OCI-LY3 (cell line): ENCODE results near the gene MMP27.
A peak's percentile ranks its signal among the peaks of the same experiment; 100 is the strongest.

Experiments
- H2AFZ ChIP-seq: fragments of 200-600, 300-600 bp; shearing (Covaris generic); 2 replicates; pipeline ENCODE4 v1.6.0; 2014; ENCODE audit warnings: antibody characterized with exemption, low read depth, low read length
- H3K27ac ChIP-seq: fragments of 200-600, 300-600 bp; sonication (generic); 2 replicates; pipeline ENCODE4 v1.5.1; 2014; ENCODE audit warnings: mild to moderate bottlenecking, low read length, moderate library complexity, mixed read lengths
- H3K27me3 ChIP-seq: fragments of 200-600, 300-600 bp; sonication (generic); 2 replicates; pipeline ENCODE4 v1.6.1; 2014; ENCODE audit warnings: low read depth, low read length, mixed read lengths
- H3K36me3 ChIP-seq: fragments of 200-600, 300-600 bp; sonication (generic); replicated peaks from 2 replicates; pipeline ENCODE3; 2014; ENCODE audit warnings: low read depth, low read length, mixed read lengths
- H3K4me1 ChIP-seq: fragments of 300-600, 200-600 bp; sonication (generic); 2 replicates; pipeline ENCODE4 v1.6.1; 2014; ENCODE audit warnings: low read length, mixed read lengths
- H3K4me2 ChIP-seq: fragments of 200-600, 300-600 bp; sonication (generic); 2 replicates; pipeline ENCODE4 v1.6.1; 2014; ENCODE audit warnings: low read length, mixed read lengths
- H3K4me3 ChIP-seq: fragments of 300-600, 200-600 bp; sonication (generic); 2 replicates; pipeline ENCODE4 v1.5.1; 2014; ENCODE audit warnings: antibody characterized with exemption, mild to moderate bottlenecking, low read length, moderate library complexity
- H3K79me2 ChIP-seq: fragments of 300-600, 200-600 bp; shearing (Covaris generic); 2 replicates; pipeline ENCODE4 v1.6.1; 2014; ENCODE audit warnings: mild to moderate bottlenecking, low read length, mixed read lengths
- H3K9ac ChIP-seq: fragments of 300-600, 200-600 bp; shearing (Covaris generic); 2 replicates; pipeline ENCODE4 v1.6.0; 2014; ENCODE audit warnings: mild to moderate bottlenecking, low read length, moderate library complexity
- H3K9me3 ChIP-seq: fragments of 200-600, 300-600 bp; shearing (Covaris generic); 2 replicates; pipeline ENCODE4 v1.6.1; 2014; ENCODE audit warnings: low read length, mixed read lengths; ENCODE audit not compliant: insufficient read depth
- H4K20me1 ChIP-seq: fragments of 200-600, 300-600 bp; sonication (generic); 2 replicates; pipeline ENCODE4 v1.6.1; 2016; ENCODE audit warnings: low read length, mixed read lengths; ENCODE audit not compliant: insufficient read depth
- EZH2phosphoT487 ChIP-seq: fragments of 200-600 bp; shearing (Covaris generic); IDR thresholded peaks from 2 replicates; pipeline ENCODE4 v1.6.1; 2018; ENCODE audit warnings: antibody characterized with exemption, mixed run types, low read depth
- TF ChIP-seq, protein P1 (sequence below): fragments of 200-600, 300-600 bp; sonication (generic); IDR thresholded peaks from 2 replicates; pipeline ENCODE4 v1.5.1; 2014; ENCODE audit warnings: antibody characterized with exemption, low read length, low read depth

MMP27 gene

DNA sequence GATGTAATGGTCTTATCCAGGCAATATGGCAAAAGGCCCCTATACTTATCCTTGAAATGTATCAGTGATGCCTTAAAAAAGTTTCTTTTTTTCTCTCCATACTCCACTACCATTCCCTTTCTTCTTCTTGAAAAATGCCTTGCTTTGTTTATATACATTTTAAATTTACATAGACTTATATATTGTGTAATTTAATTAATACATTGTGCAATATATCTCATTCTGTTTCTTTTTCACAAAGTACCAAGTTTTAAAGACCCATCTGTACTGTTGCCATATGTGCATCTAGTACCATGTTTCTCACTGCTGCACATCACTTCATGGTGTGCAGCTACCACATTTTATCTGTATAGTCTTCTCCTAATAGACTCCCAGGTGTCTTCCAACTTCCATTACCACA lies 11.7 kb upstream of the MMP27 start:
- H3K4me2 ChIP-seq: no peak overlapping the region
- no peaks in the 10 kb centered on the region for H4K20me1 ChIP-seq
- no peaks in the 10 kb centered on the region for H3K79me2 ChIP-seq
- no peaks in the 10 kb centered on the region for H3K9me3 ChIP-seq
- no peak for TF ChIP-seq EZH2phosphoT487
- TF ChIP-seq, protein P1, sequence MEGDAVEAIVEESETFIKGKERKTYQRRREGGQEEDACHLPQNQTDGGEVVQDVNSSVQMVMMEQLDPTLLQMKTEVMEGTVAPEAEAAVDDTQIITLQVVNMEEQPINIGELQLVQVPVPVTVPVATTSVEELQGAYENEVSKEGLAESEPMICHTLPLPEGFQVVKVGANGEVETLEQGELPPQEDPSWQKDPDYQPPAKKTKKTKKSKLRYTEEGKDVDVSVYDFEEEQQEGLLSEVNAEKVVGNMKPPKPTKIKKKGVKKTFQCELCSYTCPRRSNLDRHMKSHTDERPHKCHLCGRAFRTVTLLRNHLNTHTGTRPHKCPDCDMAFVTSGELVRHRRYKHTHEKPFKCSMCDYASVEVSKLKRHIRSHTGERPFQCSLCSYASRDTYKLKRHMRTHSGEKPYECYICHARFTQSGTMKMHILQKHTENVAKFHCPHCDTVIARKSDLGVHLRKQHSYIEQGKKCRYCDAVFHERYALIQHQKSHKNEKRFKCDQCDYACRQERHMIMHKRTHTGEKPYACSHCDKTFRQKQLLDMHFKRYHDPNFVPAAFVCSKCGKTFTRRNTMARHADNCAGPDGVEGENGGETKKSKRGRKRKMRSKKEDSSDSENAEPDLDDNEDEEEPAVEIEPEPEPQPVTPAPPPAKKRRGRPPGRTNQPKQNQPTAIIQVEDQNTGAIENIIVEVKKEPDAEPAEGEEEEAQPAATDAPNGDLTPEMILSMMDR: no peak
- H3K36me3 ChIP-seq: no peaks in the 10 kb centered on the region
- no peak overlapping the region for H3K9ac ChIP-seq
- H3K4me3 ChIP-seq: no peak overlapping the region
- H3K27me3 ChIP-seq: no peaks in the 10 kb centered on the region
- H2AFZ ChIP-seq: no peak overlapping the region
- H3K27ac ChIP-seq: no peak overlapping the region
- peaks cover 11% of the 10 kb centered on the region for H3K4me1 ChIP-seq

DNA sequence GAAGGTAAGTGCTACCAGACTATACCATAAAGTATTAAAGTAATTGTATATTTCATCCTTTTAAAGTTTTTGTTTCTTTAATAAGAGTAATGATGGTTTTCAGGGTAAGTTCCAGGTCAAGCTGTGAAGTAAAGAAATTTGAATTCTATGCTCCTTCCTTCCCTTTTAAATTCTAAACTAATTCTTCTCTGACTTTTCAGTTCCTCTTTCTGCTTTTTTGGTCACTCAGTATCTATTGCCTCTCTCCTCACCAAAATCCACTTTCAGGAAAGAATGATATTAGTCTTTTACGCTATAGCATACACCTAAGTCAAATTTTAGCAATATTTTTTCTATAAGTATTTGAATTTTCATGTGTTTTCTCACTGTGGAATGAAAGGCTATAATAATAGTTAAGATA lies 11.0 kb upstream of the MMP27 start:
- no peak overlapping the region for H3K27ac ChIP-seq
- H3K27me3 ChIP-seq: no peaks in the 10 kb centered on the region
- H3K4me1 ChIP-seq: peaks cover 11% of the 10 kb centered on the region
- H3K9ac ChIP-seq: no peak overlapping the region
- H3K36me3 ChIP-seq: no peaks in the 10 kb centered on the region
- no peaks in the 10 kb centered on the region for H3K9me3 ChIP-seq
- H3K4me3 ChIP-seq: no peak overlapping the region
- TF ChIP-seq EZH2phosphoT487: no peak
- TF ChIP-seq, protein P1: no peak
- H2AFZ ChIP-seq: no peak overlapping the region
- peak overlapping the region; percentile 8; the same call in 1 of the 2 replicates for H3K4me2 ChIP-seq
- H3K79me2 ChIP-seq: no peaks in the 10 kb centered on the region
- H4K20me1 ChIP-seq: no peaks in the 10 kb centered on the region

DNA sequence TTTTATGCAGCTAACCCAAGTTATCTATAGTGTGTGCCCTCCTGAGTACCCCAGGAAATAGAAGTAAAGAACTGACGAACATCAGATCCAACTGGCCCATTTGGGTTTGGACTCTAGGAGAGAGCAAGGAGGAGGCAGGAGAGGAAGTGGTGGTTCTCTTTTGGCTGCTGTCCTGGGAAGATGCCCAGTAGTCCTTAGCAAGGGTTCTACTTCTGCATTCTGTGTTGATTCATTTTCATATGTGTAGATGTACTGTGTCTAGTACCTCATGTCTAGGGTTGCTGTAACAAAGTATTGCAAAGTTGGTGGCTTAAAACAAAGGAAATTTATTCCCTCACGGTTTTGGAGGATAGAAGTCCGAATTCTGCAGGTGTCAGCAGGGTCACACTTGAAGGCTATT lies 6.6 kb upstream of the MMP27 start:
- no peak overlapping the region for H3K4me2 ChIP-seq
- no peak overlapping the region for H3K4me3 ChIP-seq
- no peaks in the 10 kb centered on the region for H3K27me3 ChIP-seq
- H3K36me3 ChIP-seq: no peaks in the 10 kb centered on the region
- no peaks in the 10 kb centered on the region for H3K79me2 ChIP-seq
- H3K9ac ChIP-seq: no peak overlapping the region
- no peak overlapping the region for H2AFZ ChIP-seq
- TF ChIP-seq EZH2phosphoT487: no peak
- TF ChIP-seq, protein P1: no peak
- H3K27ac ChIP-seq: no peak overlapping the region
- peaks cover 11% of the 10 kb centered on the region for H3K4me1 ChIP-seq
- no peaks in the 10 kb centered on the region for H4K20me1 ChIP-seq
- no peaks in the 10 kb centered on the region for H3K9me3 ChIP-seq

DNA sequence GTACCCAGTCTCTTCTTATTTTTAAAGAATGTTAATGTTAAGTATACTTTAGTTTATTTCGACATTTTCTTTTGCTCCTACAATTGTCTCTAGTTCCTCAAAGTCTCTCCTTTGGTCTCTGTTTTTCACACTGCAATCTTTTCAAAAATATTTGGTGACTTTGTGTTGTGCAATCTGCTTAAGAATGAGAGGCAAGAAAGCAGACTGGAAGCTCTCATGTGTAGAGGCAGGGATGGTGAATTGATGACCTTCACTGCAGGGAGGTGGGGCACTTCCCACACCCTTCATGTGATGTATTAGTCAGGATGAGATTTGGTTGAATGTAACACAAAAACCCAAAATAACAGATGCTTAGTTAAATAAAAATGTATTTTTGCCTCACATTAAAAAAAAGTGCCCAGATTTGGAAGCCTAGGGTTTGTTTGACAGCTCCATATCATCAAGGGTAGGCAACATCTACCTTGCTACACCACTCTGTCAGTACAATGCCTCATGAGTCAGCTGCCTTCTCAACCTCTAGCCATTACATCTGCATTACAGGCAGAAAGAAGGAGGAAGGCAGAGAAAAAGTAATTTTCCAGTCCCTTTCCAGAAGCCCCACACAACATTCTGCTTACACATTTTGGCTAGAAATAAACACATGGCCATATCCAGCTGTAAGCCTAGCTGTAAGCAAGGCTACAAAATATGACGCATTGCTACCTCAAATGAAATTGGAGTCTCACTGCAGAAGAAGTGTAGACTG lies 3.8 kb upstream of the MMP27 start:
- Histone ChIP-seq H3K4me2 (no peak overlapping the region), H3K9me3 (no peaks in the 10 kb centered on the region), H3K4me1 (no peaks in the 10 kb centered on the region), H4K20me1 (no peaks in the 10 kb centered on the region), H3K79me2 (no peaks in the 10 kb centered on the region), H3K36me3 (no peaks in the 10 kb centered on the region), H3K4me3 (no peak overlapping the region), H3K9ac (no peak overlapping the region), H2AFZ (no peak overlapping the region), H3K27ac (no peak overlapping the region), H3K27me3 (no peaks in the 10 kb centered on the region)
- TF ChIP-seq EZH2phosphoT487: no peak
- TF ChIP-seq, protein P1: no peak
